Activated CD4-positive, CD25-positive, alpha-beta regulatory T cell treated with anti-CD3 and anti-CD28 coated beads, Interleukin-2, amount 50 U/mL, for 72 hours (primary cell): Measurements from ENCODE around the gene GALNT6.

Experiments
- DNase-seq: peaks from one replicate; pipeline ENCODE4 v3.0.0; 2021

The GALNT6 gene

GRCh38 chr12:51405801-51406207 lies 14.6 kb upstream of the GALNT6 start:
- DNase-seq = no peak

DNA sequence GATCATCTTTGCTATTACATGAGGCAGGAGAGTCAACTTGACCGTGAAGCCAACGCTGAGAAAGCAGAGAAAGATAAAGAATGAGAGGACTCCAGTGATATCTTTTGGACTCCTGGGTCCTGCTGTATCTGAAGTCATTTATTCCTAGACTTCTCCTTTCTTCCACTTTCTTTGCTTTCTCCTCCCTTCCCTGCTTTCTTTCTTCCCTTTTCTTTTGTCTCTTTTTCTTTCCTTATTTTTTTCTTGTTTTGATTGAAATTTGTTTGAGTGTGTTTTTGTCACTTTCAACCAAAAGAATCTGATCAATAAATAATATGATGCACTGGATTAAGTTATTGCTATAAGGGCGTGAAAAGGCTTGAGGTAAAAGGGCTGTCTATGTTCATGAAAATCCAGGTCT lies 13.4 kb upstream of the GALNT6 start:
- no peak for DNase-seq

- no peak for DNase-seq
Observed at GRCh38 chr12:51403681-51404136, 12.5 kb upstream of the GALNT6 start.

DNA sequence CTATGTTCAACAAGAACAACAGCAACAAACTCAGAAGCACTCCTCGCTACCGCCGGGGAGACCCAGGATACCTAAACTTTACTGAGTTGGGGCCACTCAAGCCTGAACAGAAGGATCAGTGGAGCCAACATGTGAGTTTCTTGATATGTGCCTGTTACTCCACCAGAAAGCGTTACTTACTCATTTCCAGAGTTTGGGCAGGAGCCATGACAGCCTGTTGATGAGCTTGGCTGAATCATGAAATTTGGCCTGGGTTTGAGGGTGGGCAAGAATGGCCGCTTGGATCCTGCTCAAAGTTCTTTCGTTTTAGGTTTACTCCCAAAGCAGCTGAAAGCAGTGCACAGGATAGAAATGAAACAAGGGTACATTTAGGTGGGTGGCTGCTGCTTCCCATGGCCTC lies 12.0 kb upstream of the GALNT6 start:
- no peak for DNase-seq

DNA sequence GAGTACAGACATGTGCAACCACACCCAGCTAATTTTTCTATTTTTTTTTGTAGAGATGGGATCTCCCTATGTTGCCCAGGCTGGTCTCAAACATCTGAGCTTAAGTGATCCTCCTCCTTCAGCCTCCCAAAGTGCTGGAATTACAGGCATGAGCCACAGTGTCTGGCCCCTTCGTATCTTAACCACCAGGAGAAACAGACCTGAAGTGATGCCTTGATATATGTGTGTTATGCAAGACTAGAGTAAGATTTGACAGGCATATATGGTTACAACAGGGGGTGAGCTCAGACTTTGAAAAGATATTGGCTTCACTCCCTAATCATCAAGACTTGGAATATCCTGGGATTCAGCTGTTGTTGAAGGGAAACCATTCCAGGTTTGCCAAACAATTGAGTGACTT lies 10.7 kb upstream of the GALNT6 start:
- DNase-seq = no peak

DNA sequence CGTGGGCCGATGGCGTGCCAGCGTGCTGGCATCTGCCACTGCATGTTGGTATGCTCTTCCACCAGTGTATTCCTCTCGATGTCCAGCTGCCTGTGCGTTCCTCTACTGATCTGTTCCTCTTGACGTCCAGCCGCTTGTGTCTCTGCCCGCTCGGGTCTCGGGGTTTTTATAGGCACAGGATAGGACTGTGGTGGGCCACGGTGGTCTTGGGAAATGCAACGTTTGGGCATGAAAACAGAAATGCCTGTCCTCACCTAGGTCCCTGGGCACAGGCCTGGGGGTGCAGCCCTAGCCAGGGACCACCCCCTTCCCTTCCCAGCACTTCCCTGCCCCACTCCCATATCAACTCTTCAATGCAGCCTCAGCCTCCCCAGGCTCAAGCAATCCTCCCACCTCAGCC lies 10.3 kb upstream of the GALNT6 start:
- no peak for DNase-seq

GRCh38 chr12:51401020-51401419 lies 9.8 kb upstream of the GALNT6 start:
- DNase-seq = no peak

DNA sequence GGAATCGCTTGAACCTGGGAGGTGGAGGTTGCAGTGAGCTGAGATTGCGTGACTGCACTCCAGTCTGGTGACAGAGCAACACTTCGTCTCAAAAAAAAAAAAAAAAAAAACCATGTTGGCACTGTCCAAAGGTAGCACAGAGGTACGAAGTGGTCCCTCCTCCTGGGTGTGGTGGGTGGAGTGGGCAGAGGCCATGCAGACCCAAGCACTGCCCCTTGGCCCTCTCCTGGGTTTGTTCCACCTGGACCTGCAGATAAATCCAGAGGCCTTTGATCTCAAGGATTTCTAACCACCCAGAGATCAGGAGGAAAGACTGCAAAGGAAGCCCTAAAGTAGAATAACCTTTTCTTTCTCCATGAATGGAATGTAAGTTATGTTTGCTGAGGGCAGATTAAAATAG lies 8.7 kb upstream of the GALNT6 start:
- DNase-seq = no peak

- no peak for DNase-seq
Observed at GRCh38 chr12:51397670-51398069, 6.5 kb upstream of the GALNT6 start.

- peak; percentile 26 for DNase-seq
Observed at GRCh38 chr12:51395283-51396230, 4.4 kb upstream of the GALNT6 start.

GRCh38 chr12:51393676-51394545 lies 2.7 kb upstream of the GALNT6 start:
- DNase-seq = no peak

GRCh38 chr12:51392556-51393237 lies 1.5 kb upstream of the GALNT6 start:
- DNase-seq = peak; percentile 28

DNA sequence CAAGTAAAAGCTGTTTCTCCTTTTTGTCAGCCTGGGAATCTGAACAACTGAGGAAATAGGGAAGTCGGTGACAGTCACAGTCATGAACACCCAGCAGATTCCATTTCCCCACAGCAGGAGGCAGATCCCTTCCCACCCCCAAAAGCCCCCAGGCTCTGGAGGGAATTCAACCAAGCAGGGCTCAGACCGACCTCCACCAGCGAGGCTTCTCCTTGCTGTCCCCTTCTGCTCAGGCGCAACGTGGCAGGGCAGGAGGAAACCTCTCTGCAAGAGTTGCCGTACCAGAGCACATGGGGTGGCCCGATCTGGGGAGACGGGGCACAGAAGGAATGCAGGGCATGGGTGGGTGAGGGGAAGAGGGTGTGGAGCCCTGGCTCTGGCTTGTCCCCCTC lies 319 bp downstream of the GALNT6 start:
- DNase-seq = peak; percentile 41

DNA sequence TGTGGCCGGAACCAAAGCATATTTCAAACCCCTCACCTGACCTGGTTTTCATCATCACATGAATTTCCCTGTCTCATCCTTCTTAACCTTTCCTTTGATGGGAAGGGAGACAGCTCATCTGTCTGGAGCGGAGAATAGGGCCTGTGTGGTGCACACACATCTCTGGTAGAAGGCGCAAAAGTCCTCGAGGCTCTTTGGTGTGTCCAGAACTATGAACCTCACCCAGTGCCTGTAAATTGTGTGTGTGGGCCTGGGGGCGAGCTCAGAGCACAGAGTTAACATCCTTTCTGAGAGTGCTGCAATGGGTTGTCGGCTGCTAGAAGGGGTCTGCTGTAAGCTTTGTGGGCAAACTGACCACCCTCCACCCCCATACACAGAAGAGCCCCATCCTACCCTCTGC lies 749 bp downstream of the GALNT6 start:
- DNase-seq = peak; percentile 24

- DNase-seq = peak; percentile 28
Observed at GRCh38 chr12:51389302-51389999, 1.8 kb downstream of the GALNT6 start.

DNA sequence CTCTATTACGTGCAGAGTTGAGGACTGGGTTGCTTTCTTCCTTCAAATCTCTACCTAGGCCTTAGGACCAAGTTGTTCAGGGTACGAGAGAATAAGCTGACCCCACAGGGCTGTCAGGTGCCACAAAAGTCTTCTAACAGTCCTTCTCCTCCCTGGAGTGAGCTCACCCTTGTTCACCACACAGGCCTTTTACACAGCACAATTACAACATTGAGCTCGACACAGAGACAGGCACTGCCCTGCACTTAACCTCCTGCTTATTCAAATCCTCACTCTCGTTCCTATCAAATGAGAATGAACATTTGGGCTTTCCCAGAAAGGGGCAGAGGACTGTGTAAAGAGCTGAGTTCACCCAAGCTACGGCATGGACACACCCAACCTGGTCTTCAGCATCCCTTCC lies 2.4 kb downstream of the GALNT6 start:
- DNase-seq = no peak

- DNase-seq = no peak
Observed at GRCh38 chr12:51388069-51388799, 3.0 kb downstream of the GALNT6 start.

- DNase-seq = no peak
Observed at GRCh38 chr12:51386351-51386750, 4.9 kb downstream of the GALNT6 start.

- no peak for DNase-seq
Observed at GRCh38 chr12:51383269-51383905, 7.8 kb downstream of the GALNT6 start.

DNA sequence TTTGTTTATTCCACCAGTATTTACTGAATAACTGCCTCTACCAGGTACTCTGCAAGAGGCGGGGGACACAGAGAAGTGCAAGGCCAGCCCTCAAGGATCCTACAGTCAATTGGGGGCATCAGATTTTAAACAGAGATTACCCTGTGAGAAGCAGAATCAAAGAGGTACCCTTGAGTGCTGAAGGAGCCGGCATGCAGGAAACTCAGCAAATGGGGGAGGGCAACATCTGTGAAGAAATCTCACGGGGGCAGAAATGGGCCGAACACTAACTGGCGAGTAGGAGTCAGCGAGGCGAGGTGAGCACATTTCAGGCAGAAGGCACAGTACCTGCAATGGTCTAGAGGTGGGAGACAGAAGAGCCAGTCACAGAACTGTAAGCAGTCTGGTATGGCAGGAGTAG lies 9.0 kb downstream of the GALNT6 start:
- DNase-seq = no peak
